ENCODE results near the gene NAV1.

Gene NAV1

GRCh38 chr1:201538612-201539551 lies at the start of gene NAV1:
Gene NAV1, plus strand, starts transcription at chr1:201539127. Its CDS starts 83,758 bp downstream, at chr1:201622885.
- no peak for TF ChIP-seq GATA3 (IDR thresholded peaks at IDR 0.05; ENCODE audit: low read depth, low read length)

- no peak for TF ChIP-seq GATA3 (IDR thresholded peaks at IDR 0.05; ENCODE audit: low read depth, low read length)
Measured at GRCh38 chr1:201489643-201490261, 49.2 kb upstream of the NAV1 start.

GRCh38 chr1:201490708-201491131 lies 48.2 kb upstream of the NAV1 start:
- TF ChIP-seq GATA2 (IDR thresholded peaks at IDR 0.05; ENCODE audit: low read depth, low read length) (no peak), GATA3 (IDR thresholded peaks at IDR 0.05; ENCODE audit: low read depth, low read length) (no peak)

GRCh38 chr1:201491896-201492511 lies 46.9 kb upstream of the NAV1 start:
- TF ChIP-seq GATA2 (IDR thresholded peaks at IDR 0.05; ENCODE audit: low read depth, low read length) (no peak), GATA3 (IDR thresholded peaks at IDR 0.05; ENCODE audit: low read depth, low read length) (no peak)

GRCh38 chr1:201493757-201494617 lies 44.9 kb upstream of the NAV1 start:
- TF ChIP-seq GATA2 (IDR thresholded peaks at IDR 0.05; ENCODE audit: low read depth, low read length) (no peak), GATA3 (IDR thresholded peaks at IDR 0.05; ENCODE audit: low read depth, low read length) (no peak)

GRCh38 chr1:201495551-201496295 lies 43.2 kb upstream of the NAV1 start:
- TF ChIP-seq GATA2 (IDR thresholded peaks at IDR 0.05; ENCODE audit: low read depth, low read length) (no peak), GATA3 (IDR thresholded peaks at IDR 0.05; ENCODE audit: low read depth, low read length) (no peak)

GRCh38 chr1:201496296-201496690 lies 42.6 kb upstream of the NAV1 start:
- TF ChIP-seq GATA2 (IDR thresholded peaks at IDR 0.05; ENCODE audit: low read depth, low read length): no peak
- TF ChIP-seq GATA3 (IDR thresholded peaks at IDR 0.05; ENCODE audit: low read depth, low read length): no peak

- TF ChIP-seq GATA2 (IDR thresholded peaks at IDR 0.05; ENCODE audit: low read depth, low read length) (no peak), GATA3 (IDR thresholded peaks at IDR 0.05; ENCODE audit: low read depth, low read length) (no peak)
Measured at GRCh38 chr1:201497935-201498509, 40.9 kb upstream of the NAV1 start.

GRCh38 chr1:201498621-201499020 lies 40.3 kb upstream of the NAV1 start:
- TF ChIP-seq GATA3 (IDR thresholded peaks at IDR 0.05; ENCODE audit: low read depth, low read length) (no peak), GATA2 (IDR thresholded peaks at IDR 0.05; ENCODE audit: low read depth, low read length) (no peak)

GRCh38 chr1:201499191-201499590 lies 39.7 kb upstream of the NAV1 start:
- TF ChIP-seq GATA2 (IDR thresholded peaks at IDR 0.05; ENCODE audit: low read depth, low read length) (no peak), GATA3 (IDR thresholded peaks at IDR 0.05; ENCODE audit: low read depth, low read length) (no peak)

GRCh38 chr1:201499795-201500669 lies 38.9 kb upstream of the NAV1 start:
- TF ChIP-seq GATA3 (IDR thresholded peaks at IDR 0.05; ENCODE audit: low read depth, low read length): no peak

GRCh38 chr1:201500670-201501120 lies 38.2 kb upstream of the NAV1 start:
- TF ChIP-seq GATA2 (IDR thresholded peaks at IDR 0.05; ENCODE audit: low read depth, low read length) (no peak), GATA3 (IDR thresholded peaks at IDR 0.05; ENCODE audit: low read depth, low read length) (no peak)
